Mesendoderm (in vitro differentiated cells): ENCODE measurements around the gene AFMID.

ENCODE experiments used
- DNase-seq: peaks from one replicate; pipeline ENCODE4 v3.0.0; 2013
- H2AK5ac ChIP-seq: 2 replicates; pipeline ENCODE4 v1.6.1; 2013; ENCODE audit warnings: low read length, inconsistent platforms
- H2BK120ac ChIP-seq: 2 replicates; pipeline ENCODE4 v1.6.1; 2013; ENCODE audit warnings: low read depth, mild to moderate bottlenecking, low read length, moderate library complexity, mixed read lengths
- H2BK15ac ChIP-seq: replicated peaks from 2 replicates; pipeline ENCODE4 v1.6.1; 2013; ENCODE audit warnings: low read depth, mild to moderate bottlenecking, moderate library complexity
- H2BK5ac ChIP-seq: 2 replicates; pipeline ENCODE4 v1.6.1; 2013; ENCODE audit warnings: low read length, inconsistent platforms
- H3K18ac ChIP-seq: 2 replicates; pipeline ENCODE4 v1.6.1; 2013; ENCODE audit warnings: mild to moderate bottlenecking, low read length, mixed read lengths
- H3K23ac ChIP-seq: one replicate; pipeline ENCODE4 v1.6.1; 2013; ENCODE audit warnings: low read length
- H3K27ac ChIP-seq: 2 replicates; pipeline ENCODE4 v1.5.1; 2013; ENCODE audit warnings: low read depth, mild to moderate bottlenecking, inconsistent platforms, low read length, moderate library complexity
- H3K27me3 ChIP-seq: 2 replicates; pipeline ENCODE4 v1.6.1; 2013; ENCODE audit warnings: low read length, control low read depth, mild to moderate bottlenecking, inconsistent platforms; ENCODE audit not compliant: insufficient read depth, poor library complexity
- H3K36me3 ChIP-seq: 2 replicates; pipeline ENCODE4 v1.6.1; 2013; ENCODE audit warnings: low read length, inconsistent platforms; ENCODE audit not compliant: control insufficient read depth, insufficient read depth
- H3K4ac ChIP-seq: one replicate; pipeline ENCODE4 v1.6.1; 2013; ENCODE audit warnings: low read depth, mild to moderate bottlenecking, low read length, moderate library complexity
- H3K4me1 ChIP-seq: 2 replicates; pipeline ENCODE4 v1.6.1; 2013; ENCODE audit warnings: low read depth, low read length, inconsistent platforms; ENCODE audit not compliant: control insufficient read depth
- H3K4me2 ChIP-seq: 2 replicates; pipeline ENCODE4 v1.6.1; 2013; ENCODE audit warnings: low read length
- H3K4me3 ChIP-seq: 2 replicates; pipeline ENCODE4 v1.5.1; 2013; ENCODE audit warnings: mild to moderate bottlenecking, low read length
- H3K56ac ChIP-seq: one replicate; pipeline ENCODE4 v1.6.1; 2013; ENCODE audit warnings: low read length
- H3K79me1 ChIP-seq: 2 replicates; pipeline ENCODE4 v1.6.1; 2013; ENCODE audit warnings: low read length, inconsistent platforms
- H3K79me2 ChIP-seq: 2 replicates; pipeline ENCODE4 v1.6.1; 2013; ENCODE audit warnings: mild to moderate bottlenecking, low read length; ENCODE audit not compliant: control insufficient read depth, insufficient read depth
- H3K9ac ChIP-seq: 2 replicates; pipeline ENCODE4 v1.6.1; 2013; ENCODE audit warnings: low read length, inconsistent platforms
- H4K5ac ChIP-seq: one replicate; pipeline ENCODE4 v1.6.1; 2013; ENCODE audit warnings: low read length
- H4K8ac ChIP-seq: one replicate; pipeline ENCODE4 v1.6.1; 2013; ENCODE audit warnings: low read depth, mild to moderate bottlenecking, control low read depth, low read length, moderate library complexity
- WGBS: extraction: QIAGEN DNeasy Blood & Tissue Kit; methylation state at CpG from one replicate; pipeline ENCODE4 v1.1.7; 2013; ENCODE audit warnings: low lambda C conversion rate, missing lambda C conversion rate; ENCODE audit not compliant: insufficient coverage; ENCODE audit errors: extremely low coverage; 5-methylcytosine and 5-hydroxymethylcytosine counted together

AFMID gene

GRCh38 chr17:78146471-78146869, 40.7 kb upstream of the AFMID start:
- H3K27ac ChIP-seq, result no peak overlapping the region
- DNase-seq, result no peak
- H3K56ac ChIP-seq, result no peak overlapping the region
- H3K4me1 ChIP-seq, result no peaks in the 10 kb centered on the region
- no peak overlapping the region for H4K8ac ChIP-seq
- H3K23ac ChIP-seq, result no peak overlapping the region
- H3K4ac ChIP-seq, result no peak overlapping the region
- H3K79me1 ChIP-seq, result no peaks in the 10 kb centered on the region
- H3K79me2 ChIP-seq, result no peaks in the 10 kb centered on the region
- H3K27me3 ChIP-seq, result no peaks in the 10 kb centered on the region
- no peak overlapping the region for H2AK5ac ChIP-seq
- H3K36me3 ChIP-seq, result no peaks in the 10 kb centered on the region
- H2BK5ac ChIP-seq, result no peak overlapping the region
- no peak overlapping the region for H2BK120ac ChIP-seq
- WGBS, result no CpG with 5 or more reads among the region's 7 CpGs
- H2BK15ac ChIP-seq, result no peak overlapping the region
- H3K4me3 ChIP-seq, result no peak overlapping the region
- no peak overlapping the region for H4K5ac ChIP-seq
- H3K4me2 ChIP-seq, result no peak overlapping the region
- H3K9ac ChIP-seq, result no peak overlapping the region
- no peak overlapping the region for H3K18ac ChIP-seq

GRCh38 chr17:78146881-78147280, 40.3 kb upstream of the AFMID start:
- Histone ChIP-seq H3K27ac (no peak overlapping the region), H3K56ac (no peak overlapping the region), H3K18ac (no peak overlapping the region), H2BK5ac (no peak overlapping the region), H3K4me3 (no peak overlapping the region), H3K4ac (no peak overlapping the region), H3K36me3 (no peaks in the 10 kb centered on the region), H2BK120ac (no peak overlapping the region), H3K79me2 (no peaks in the 10 kb centered on the region), H4K8ac (no peak overlapping the region), H2AK5ac (no peak overlapping the region), H4K5ac (no peak overlapping the region), H3K9ac (no peak overlapping the region), H3K27me3 (no peaks in the 10 kb centered on the region), H3K4me2 (no peak overlapping the region), H2BK15ac (no peak overlapping the region), H3K4me1 (no peaks in the 10 kb centered on the region), H3K79me1 (no peaks in the 10 kb centered on the region), H3K23ac (no peak overlapping the region)
- no CpG with 5 or more reads among the region's 6 CpGs for WGBS
- no peak for DNase-seq

GRCh38 chr17:78147315-78147998, 39.7 kb upstream of the AFMID start:
- Histone ChIP-seq H3K4me1 (no peaks in the 10 kb centered on the region), H4K8ac (no peak overlapping the region), H3K9ac (no peak overlapping the region), H3K36me3 (no peaks in the 10 kb centered on the region), H3K23ac (no peak overlapping the region), H3K4me2 (no peak overlapping the region), H3K27me3 (no peaks in the 10 kb centered on the region), H3K18ac (no peak overlapping the region), H3K79me2 (no peaks in the 10 kb centered on the region), H3K4ac (no peak overlapping the region), H3K79me1 (no peaks in the 10 kb centered on the region), H4K5ac (no peak overlapping the region), H2BK5ac (no peak overlapping the region), H2AK5ac (no peak overlapping the region), H3K4me3 (no peak overlapping the region), H3K56ac (no peak overlapping the region), H3K27ac (no peak overlapping the region), H2BK15ac (no peak overlapping the region), H2BK120ac (no peak overlapping the region)
- no CpG with 5 or more reads among the region's 8 CpGs for WGBS
- DNase-seq, result no peak

- Histone ChIP-seq H4K5ac (no peak overlapping the region), H3K18ac (no peak overlapping the region)
- no CpG with 5 or more reads among the region's 14 CpGs for WGBS
Measured at GRCh38 chr17:78148286-78149016, 38.7 kb upstream of the AFMID start.

GRCh38 chr17:78151514-78152008, 35.6 kb upstream of the AFMID start:
- H3K4ac ChIP-seq, result no peak overlapping the region
- H2BK15ac ChIP-seq, result no peak overlapping the region
- H3K23ac ChIP-seq, result no peak overlapping the region
- H3K27me3 ChIP-seq, result no peaks in the 10 kb centered on the region
- H3K4me1 ChIP-seq, result no peaks in the 10 kb centered on the region
- no peak overlapping the region for H3K56ac ChIP-seq
- DNase-seq, result no peak
- no peak overlapping the region for H3K4me3 ChIP-seq
- no peak overlapping the region for H3K18ac ChIP-seq
- no peak overlapping the region for H2BK5ac ChIP-seq
- no CpG with 5 or more reads among the region's 7 CpGs for WGBS
- no peaks in the 10 kb centered on the region for H3K79me2 ChIP-seq
- no peaks in the 10 kb centered on the region for H3K79me1 ChIP-seq
- no peak overlapping the region for H2AK5ac ChIP-seq
- no peak overlapping the region for H3K9ac ChIP-seq
- no peak overlapping the region for H3K4me2 ChIP-seq
- H4K5ac ChIP-seq, result no peak overlapping the region
- no peak overlapping the region for H3K27ac ChIP-seq
- H2BK120ac ChIP-seq, result no peak overlapping the region
- no peaks in the 10 kb centered on the region for H3K36me3 ChIP-seq
- H4K8ac ChIP-seq, result no peak overlapping the region

More at GRCh38 chr17:78148286-78149016, 38.7 kb upstream of the AFMID start:
- Histone ChIP-seq H3K4me1 (no peaks in the 10 kb centered on the region), H3K27me3 (no peaks in the 10 kb centered on the region), H3K79me1 (no peaks in the 10 kb centered on the region), H3K4me3 (no peak overlapping the region), H3K9ac (no peak overlapping the region), H3K36me3 (no peaks in the 10 kb centered on the region), H4K8ac (no peak overlapping the region), H2BK120ac (no peak overlapping the region), H3K56ac (no peak overlapping the region), H2AK5ac (no peak overlapping the region), H3K4me2 (no peak overlapping the region), H2BK5ac (no peak overlapping the region), H3K79me2 (no peaks in the 10 kb centered on the region), H3K23ac (no peak overlapping the region), H3K27ac (no peak overlapping the region), H3K4ac (no peak overlapping the region), H2BK15ac (no peak overlapping the region)
- no peak for DNase-seq
